Transverse colon (tissue), 4 donors: ENCODE measurements around the gene EDARADD. TPM values are rescaled to one million over a fixed set of nuclear protein-coding genes. Genes with fewer than 3 reads are reported as not detected.

Experiments
- DNase-seq: peaks from one replicate; pipeline ENCODE4 v3.0.0-alpha.2; 2019
- H3K27ac ChIP-seq, 4 donors: fragments of 200-600 bp; sonication (generic); 2 replicates each; pipeline ENCODE4 v1.5.1; 2016 to 2018; ENCODE audit warnings: inconsistent platforms in 4 of 4
- H3K27me3 ChIP-seq: fragments of 200-600 bp; sonication (generic); 2 replicates; pipeline ENCODE4 v1.5.1; 2017; ENCODE audit warnings: inconsistent platforms
- H3K36me3 ChIP-seq, 4 donors: fragments of 200-600 bp; sonication (generic); 2 replicates each; pipeline ENCODE4 v1.5.1; 2017 to 2019; ENCODE audit warnings: inconsistent platforms in 4 of 4
- H3K4me1 ChIP-seq, 4 donors: fragments of 200-600 bp; sonication (generic); 2 replicates each; pipeline ENCODE4 v1.5.1; 2017 to 2020; ENCODE audit warnings: inconsistent platforms in 4 of 4
- H3K4me3 ChIP-seq, 4 donors: fragments of 200-600 bp; sonication (generic); 1 replicate in 1 of 4; 2 replicates in 3 of 4; pipeline versions ENCODE4 v1.5.1 to v1.6.1; 2017 to 2019; ENCODE audit warnings: inconsistent platforms in 4 of 4
- H3K9me3 ChIP-seq, 2 donors: fragments of 200-600 bp; sonication (generic); 2 replicates each; pipeline ENCODE4 v1.5.1; 2017 to 2019; ENCODE audit warnings: inconsistent platforms in 2 of 2
- EP300 ChIP-seq: sonication (generic); formaldehyde crosslinking; IDR thresholded peaks from one replicate; pipeline ENCODE4 v1.6.1; 2017; ENCODE audit warnings: antibody characterized with exemption, low read depth
- POLR2A ChIP-seq: fragments of 450-650 bp; IDR thresholded peaks from one replicate; pipeline ENCODE4 v1.6.1; 2016; ENCODE audit warnings: antibody characterized with exemption, mild to moderate bottlenecking, moderate library complexity
- POLR2AphosphoS5 ChIP-seq, 3 donors: sonication (generic); formaldehyde crosslinking; IDR thresholded peaks; one replicate each; pipeline ENCODE4 v1.6.1; 2016; ENCODE audit warnings: antibody characterized with exemption in 3 of 3
- WGBS, 2 donors: methylation state at CpG; one replicate each; pipeline ENCODE4 v1.1.5; 2018; ENCODE audit warnings: low coverage in 1 of 2; 5-methylcytosine and 5-hydroxymethylcytosine counted together
- in situ Hi-C, 4 donors: fragments of 200-750 bp; cut with MboI; loops; one replicate each; pipeline versions ENCODE4 v1.15.0 to v1.15.1; 2017; ENCODE audit warnings: low sequenced_read_pairs in 3 of 4, low pct_ligation_motif_present in 1 of 4, low pct_unique_long_range_greater_than_20kb in 1 of 4
- intact Hi-C: fragments of 100-400 bp; cut with DNase I; formaldehyde crosslinking; loops from one replicate; pipeline ENCODE4 v1.15.1; 2023; ENCODE audit warnings: low total_unique reads
- total RNA-seq, 4 donors: library from RNA; depleted of rRNA; stranded (reverse); fragments of >200 nt; gene quantifications; one replicate each; pipeline ENCODE4 v1.1.0, GENCODE V29; 2016
- TF ChIP-seq, protein P1 (sequence below), 5 experiments: fragments of 200-600 bp in 3 of 5; fragments of 450-650 bp in 2 of 5; sonication (generic) in 3 of 5; IDR thresholded peaks; 1 replicate in 2 of 5; 2 replicates in 3 of 5; pipeline ENCODE4 v1.5.1; 2016 to 2017; ENCODE audit warnings: antibody characterized with exemption in 5 of 5, inconsistent platforms in 3 of 5, mild to moderate bottlenecking in 2 of 5, moderate library complexity in 1 of 5

EDARADD gene
- total RNA-seq, 4 donors from 2014 or later = 0.27 to 0.79 TPM; not detected in 2

DNA sequence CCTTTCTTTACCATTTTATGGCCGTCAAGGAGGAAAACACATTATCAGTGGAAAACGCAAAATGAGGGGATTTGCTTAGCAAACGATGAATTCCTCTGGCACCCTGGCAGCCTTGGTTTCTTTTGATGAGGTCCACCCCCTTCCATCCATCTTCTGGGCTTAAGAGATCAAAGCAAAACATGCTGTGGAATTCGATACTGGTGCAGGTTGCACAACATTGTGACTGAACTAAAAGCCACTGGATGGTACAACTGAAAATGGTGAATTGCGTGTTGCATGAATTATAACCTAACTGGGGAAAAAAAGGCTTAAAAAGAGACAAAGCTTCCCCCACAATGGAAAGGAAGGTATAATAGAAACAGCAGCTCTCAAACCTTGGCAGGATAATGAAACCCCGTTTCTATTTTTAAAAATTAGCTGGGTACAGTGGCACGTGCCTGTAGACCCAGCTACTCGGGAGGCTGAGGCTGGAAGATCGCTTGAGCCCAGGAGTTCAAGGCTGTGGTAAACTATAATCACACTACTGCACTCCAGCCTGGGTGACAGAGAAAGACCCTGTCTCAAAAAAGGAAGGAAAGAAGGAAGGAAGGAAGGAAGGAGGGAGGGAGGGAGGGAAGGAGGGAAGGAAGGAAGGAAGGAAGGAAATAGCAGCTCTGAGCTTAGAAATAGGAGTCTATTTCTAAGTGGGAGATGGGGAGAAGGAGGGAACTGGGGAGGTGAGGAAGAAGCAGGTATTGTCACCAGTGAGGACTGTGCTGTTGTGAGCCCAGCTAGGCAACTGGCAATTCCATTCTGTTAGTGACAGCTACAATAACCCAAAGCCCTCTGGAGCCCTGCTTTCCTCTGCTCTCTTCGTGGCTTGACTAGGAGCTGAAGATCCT, 100.7 kb downstream of the EDARADD start:
- 53 to 62% methylated on average over 5 to 10 of the region's 10 CpGs for WGBS, 2 donors
- H3K9me3 ChIP-seq = no peaks in the 10 kb centered on the region
- no peak for TF ChIP-seq POLR2AphosphoS5 (IDR thresholded peaks at IDR 0.05)
- TF ChIP-seq, protein P1, sequence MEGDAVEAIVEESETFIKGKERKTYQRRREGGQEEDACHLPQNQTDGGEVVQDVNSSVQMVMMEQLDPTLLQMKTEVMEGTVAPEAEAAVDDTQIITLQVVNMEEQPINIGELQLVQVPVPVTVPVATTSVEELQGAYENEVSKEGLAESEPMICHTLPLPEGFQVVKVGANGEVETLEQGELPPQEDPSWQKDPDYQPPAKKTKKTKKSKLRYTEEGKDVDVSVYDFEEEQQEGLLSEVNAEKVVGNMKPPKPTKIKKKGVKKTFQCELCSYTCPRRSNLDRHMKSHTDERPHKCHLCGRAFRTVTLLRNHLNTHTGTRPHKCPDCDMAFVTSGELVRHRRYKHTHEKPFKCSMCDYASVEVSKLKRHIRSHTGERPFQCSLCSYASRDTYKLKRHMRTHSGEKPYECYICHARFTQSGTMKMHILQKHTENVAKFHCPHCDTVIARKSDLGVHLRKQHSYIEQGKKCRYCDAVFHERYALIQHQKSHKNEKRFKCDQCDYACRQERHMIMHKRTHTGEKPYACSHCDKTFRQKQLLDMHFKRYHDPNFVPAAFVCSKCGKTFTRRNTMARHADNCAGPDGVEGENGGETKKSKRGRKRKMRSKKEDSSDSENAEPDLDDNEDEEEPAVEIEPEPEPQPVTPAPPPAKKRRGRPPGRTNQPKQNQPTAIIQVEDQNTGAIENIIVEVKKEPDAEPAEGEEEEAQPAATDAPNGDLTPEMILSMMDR (IDR thresholded peaks at IDR 0.05) = no peak
- TF ChIP-seq EP300 = no peak
- TF ChIP-seq POLR2A = no peak
- no peak overlapping the region for H3K4me3 ChIP-seq
- DNase-seq = no peak
- H3K27me3 ChIP-seq = no peaks in the 10 kb centered on the region
- H3K36me3 ChIP-seq = no peaks in the 10 kb centered on the region
- in situ Hi-C loops = loop anchor here in 3 of 4 donors (5.0 to 10.0 kb wide), 3 partner anchors 380 to 393 kb away; no protein-coding TSS in a partner anchor
- no peak overlapping the region for H3K27ac ChIP-seq
- intact Hi-C loops = no loop called here
- H3K4me1 ChIP-seq = no peaks in the 10 kb centered on the region

DNA sequence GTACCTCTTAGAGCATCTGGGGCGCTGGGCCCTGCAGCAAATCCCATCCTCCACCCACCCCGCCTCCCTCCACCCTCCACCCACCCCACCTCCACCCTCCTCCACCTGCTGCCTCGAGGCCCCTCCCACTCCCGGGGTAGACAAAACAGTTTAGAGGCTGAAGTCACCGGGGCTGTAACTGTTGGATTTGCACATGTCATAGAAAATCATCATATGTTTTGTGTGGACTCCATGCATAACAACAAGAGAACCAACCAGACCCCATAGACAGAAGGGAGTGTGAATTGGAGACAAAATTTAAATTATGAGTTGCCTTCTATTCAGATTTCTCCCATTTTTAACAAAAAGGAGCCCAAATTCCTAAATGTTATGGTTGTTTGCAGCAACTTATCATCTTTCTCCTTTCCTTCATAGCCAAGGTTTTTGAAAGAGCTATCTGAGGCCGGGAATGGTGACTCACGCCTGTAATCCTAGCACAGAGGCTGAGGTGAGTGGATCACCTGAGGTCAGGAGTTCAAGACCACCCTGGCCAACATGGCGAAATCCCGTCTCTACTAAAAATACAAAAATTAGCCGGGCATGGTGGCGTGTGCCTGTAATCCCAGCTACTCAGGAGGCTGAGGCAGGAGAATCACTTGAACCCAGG, 101.5 kb downstream of the EDARADD start:
- no peaks in the 10 kb centered on the region for H3K27me3 ChIP-seq
- H3K36me3 ChIP-seq = no peaks in the 10 kb centered on the region
- H3K27ac ChIP-seq = no peak overlapping the region
- intact Hi-C loops (no loop called here), in situ Hi-C loops (loop anchor here in 1 of 4 donors (10.0 kb wide), 1 partner anchor 381 kb away; no protein-coding TSS in a partner anchor)
- DNase-seq = no peak
- no peaks in the 10 kb centered on the region for H3K4me1 ChIP-seq
- WGBS, 2 donors = 55 to 69% methylated on average over 6 to 11 of the region's 11 CpGs
- no peak for TF ChIP-seq EP300
- no peak for TF ChIP-seq POLR2AphosphoS5 (IDR thresholded peaks at IDR 0.05)
- TF ChIP-seq POLR2A = no peak
- TF ChIP-seq, protein P1 (IDR thresholded peaks at IDR 0.05) = no peak
- no peaks in the 10 kb centered on the region for H3K9me3 ChIP-seq
- no peak overlapping the region for H3K4me3 ChIP-seq

DNA sequence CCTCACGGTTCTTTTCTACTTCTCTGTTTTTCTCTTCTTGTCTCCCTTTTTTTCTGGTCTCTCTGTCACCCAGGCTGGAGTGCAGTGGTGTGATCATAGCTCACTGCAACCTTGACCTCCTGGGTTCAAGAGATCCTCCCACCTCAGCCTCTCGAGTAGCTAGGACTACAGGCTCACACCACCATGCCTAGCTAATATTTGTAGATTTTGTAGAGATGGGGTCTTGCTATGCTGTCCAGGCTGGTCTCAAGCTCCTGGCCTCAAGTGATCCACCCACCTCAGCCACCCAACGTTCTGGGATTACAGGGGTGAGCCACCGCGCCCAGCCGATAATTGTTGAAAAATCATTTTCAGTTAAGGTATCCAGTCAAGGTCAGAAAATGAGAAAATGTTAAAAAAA, 103.8 kb downstream of the EDARADD start:
- TF ChIP-seq, protein P1 (IDR thresholded peaks at IDR 0.05) = no peak
- TF ChIP-seq POLR2A (no peak), EP300 (no peak), POLR2AphosphoS5 (IDR thresholded peaks at IDR 0.05) (no peak)
- 72 to 90% methylated on average over 1 to 6 of the region's 6 CpGs for WGBS, 2 donors
- in situ Hi-C loops = loop anchor here in 1 of 4 donors (10.0 kb wide), 1 partner anchor 383 kb away; no protein-coding TSS in a partner anchor
- Histone ChIP-seq H3K9me3 (no peaks in the 10 kb centered on the region), H3K4me3 (no peak overlapping the region), H3K36me3 (no peaks in the 10 kb centered on the region), H3K4me1 (peaks cover 0 to 6% (median 2%) of the 10 kb centered on the region in 4 donors), H3K27me3 (no peaks in the 10 kb centered on the region), H3K27ac (no peak overlapping the region)
- DNase-seq = no peak
- intact Hi-C loops = no loop called here

DNA sequence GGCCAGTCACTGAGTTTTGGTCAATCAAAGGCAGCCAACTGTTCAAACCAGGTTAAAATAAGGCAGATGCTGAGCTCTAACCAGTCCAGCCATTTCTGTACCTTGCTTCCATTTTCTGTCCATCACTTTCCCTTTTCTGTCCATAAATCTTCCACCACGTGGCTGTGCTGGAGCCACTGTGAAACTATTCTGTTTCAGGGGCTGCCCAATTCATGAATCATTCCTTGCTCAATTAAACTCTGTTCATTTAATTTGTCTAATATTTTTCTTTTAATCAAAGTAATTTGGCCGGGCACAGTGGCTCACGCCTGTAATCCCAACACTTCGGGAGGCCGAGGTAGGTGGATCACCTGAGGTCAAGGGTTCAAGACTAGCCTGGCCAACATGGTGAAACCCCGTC, 107.0 kb downstream of the EDARADD start:
- H3K36me3 ChIP-seq = no peaks in the 10 kb centered on the region
- WGBS, 2 donors = 57 to 87% methylated on average over 1 to 6 of the region's 6 CpGs
- no peaks in the 10 kb centered on the region for H3K27me3 ChIP-seq
- peaks cover 0 to 12% (median 5%) of the 10 kb centered on the region in 4 donors for H3K4me1 ChIP-seq
- H3K4me3 ChIP-seq = no peak overlapping the region
- DNase-seq = no peak
- intact Hi-C loops (no loop called here), in situ Hi-C loops (no loop called here)
- no peak overlapping the region for H3K27ac ChIP-seq
- TF ChIP-seq EP300 = no peak
- TF ChIP-seq POLR2AphosphoS5 (IDR thresholded peaks at IDR 0.05) = no peak
- no peak for TF ChIP-seq POLR2A
- TF ChIP-seq, protein P1 (IDR thresholded peaks at IDR 0.05) = no peak
- no peaks in the 10 kb centered on the region for H3K9me3 ChIP-seq
